Smooth muscle cell (in vitro differentiated cells): Measurements from ENCODE around the gene DPP7. TPM values are rescaled to one million over a fixed set of nuclear protein-coding genes. Genes with fewer than 3 reads are reported as not detected.
"Not testable (repeated sequence)": the region's sequence is repeated elsewhere in the genome, so short reads cannot be mapped to it uniquely, and the experiment has no call there.

Experiments used
- DNase-seq: peaks from one replicate; lab custom pipeline; 2025; ENCODE audit not compliant: unreplicated experiment; lab: John Stamatoyannopoulos, UW
- H2AFZ ChIP-seq: fragments of 200-600 bp; sonication (generic); 2 replicates; pipeline ENCODE4 v1.6.0; 2016; ENCODE audit warnings: antibody characterized with exemption, low read depth, mild to moderate bottlenecking
- H3F3A ChIP-seq: fragments of 200-600 bp; sonication (generic); 2 replicates; pipeline ENCODE4 v1.6.0; 2017; ENCODE audit warnings: antibody characterized with exemption, low read depth
- H3K27ac ChIP-seq: fragments of 200-600 bp; sonication (generic); 2 replicates; pipeline ENCODE4 v1.5.1; 2016; ENCODE audit warnings: low read depth, mild to moderate bottlenecking
- H3K27me3 ChIP-seq: fragments of 200-600 bp; sonication (generic); 2 replicates; pipeline ENCODE4 v1.6.1; 2016; ENCODE audit warnings: low read depth, mild to moderate bottlenecking
- H3K36me3 ChIP-seq: fragments of 200-600 bp; sonication (generic); 2 replicates; pipeline ENCODE4 v1.5.1; 2016; ENCODE audit warnings: low read depth
- H3K4me1 ChIP-seq: fragments of 200-600 bp; sonication (generic); 2 replicates; pipeline ENCODE4 v1.5.1; 2016; ENCODE audit warnings: low read depth
- H3K4me2 ChIP-seq: fragments of 200-600 bp; sonication (generic); 2 replicates; pipeline ENCODE4 v1.6.0; 2016; ENCODE audit warnings: mild to moderate bottlenecking
- H3K4me3 ChIP-seq: fragments of 200-600 bp; sonication (generic); 2 replicates; pipeline ENCODE4 v1.5.1; 2016; ENCODE audit warnings: mild to moderate bottlenecking
- H3K79me2 ChIP-seq: fragments of 200-600 bp; sonication (generic); 2 replicates; pipeline ENCODE4 v1.6.0; 2016; ENCODE audit warnings: low read depth, mild to moderate bottlenecking
- H3K9ac ChIP-seq: fragments of 200-600 bp; sonication (generic); 2 replicates; pipeline ENCODE4 v1.6.0; 2016; ENCODE audit warnings: low read depth
- H3K9me3 ChIP-seq: fragments of 200-600 bp; sonication (generic); replicated peaks from 2 replicates; pipeline ENCODE4 v1.5.1; 2016; ENCODE audit warnings: low read depth
- H4K20me1 ChIP-seq: fragments of 200-600 bp; sonication (generic); 2 replicates; pipeline ENCODE4 v1.6.0; 2016; ENCODE audit warnings: low read depth
- CTCF ChIP-seq: fragments of 200-600 bp; sonication (generic); IDR thresholded peaks from 2 replicates; pipeline ENCODE4 v1.5.1; 2017; ENCODE audit warnings: borderline replicate concordance, mild to moderate bottlenecking, antibody characterized with exemption; ENCODE audit not compliant: insufficient read depth, poor library complexity, severe bottlenecking
- WGBS: methylation state at CpG from one replicate; pipeline ENCODE4 v1.1.7; 2016; ENCODE audit warnings: low lambda C conversion rate; 5-methylcytosine and 5-hydroxymethylcytosine counted together
- polyA plus RNA-seq: library from polyadenylated mRNA; unstranded; fragments of >200 nt; fragmentation: Nextera tagmentation; extraction: Ambion mirVana; gene quantifications from 2 replicates; pipeline ENCODE4 v1.2.1, GENCODE V29; 2016
- total RNA-seq: library from RNA; depleted of rRNA; stranded (reverse); fragments of >200 nt; gene quantifications from 2 replicates; pipeline ENCODE4 v1.2.3, GENCODE V29; 2014

DPP7 gene
- total and polyA plus RNA-seq, 2 experiments from 2014 or later: 51.4 to 170 TPM

DNA sequence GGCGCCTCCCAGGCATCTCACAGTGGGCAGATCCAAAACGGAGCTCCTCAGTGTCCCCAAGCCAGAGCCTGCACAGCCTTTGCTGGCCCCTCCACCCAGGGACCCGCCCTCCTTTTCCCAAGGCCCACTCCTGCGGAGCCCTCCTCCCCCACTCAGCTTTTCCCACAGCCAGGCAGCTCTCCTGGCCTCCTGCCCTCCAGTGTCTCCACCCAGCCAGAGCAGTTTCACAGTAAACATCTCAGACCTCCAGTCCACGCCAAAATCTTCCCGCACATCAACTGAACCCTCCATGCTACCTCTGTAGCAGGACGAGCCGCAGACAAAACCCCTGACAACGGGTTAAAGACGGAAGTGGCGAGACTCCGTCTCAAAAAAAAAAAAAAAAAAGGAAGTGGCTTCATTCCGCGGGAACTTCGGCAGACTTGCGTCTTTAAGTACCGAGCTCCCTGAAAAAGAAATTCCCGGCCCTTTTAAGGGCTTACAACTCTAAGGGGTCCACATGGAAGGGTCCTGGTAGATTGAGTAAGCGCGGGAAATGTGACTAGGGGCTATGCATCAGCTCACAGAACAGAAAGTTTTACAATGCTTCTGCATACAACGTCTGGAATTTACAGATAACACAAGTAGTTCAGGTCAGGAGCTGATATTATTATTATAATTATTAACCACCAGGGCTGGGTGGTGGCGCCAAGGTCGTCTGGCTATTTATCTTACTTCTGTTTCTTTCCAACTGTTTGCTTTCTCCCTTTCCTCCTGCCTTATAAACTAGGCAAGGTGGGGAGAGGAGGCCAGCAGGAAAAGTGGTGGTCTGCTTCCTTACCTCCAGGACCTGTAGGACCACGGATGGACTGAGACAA is 13.0 kb upstream of the DPP7 start:
- Histone ChIP-seq H3K79me2 (peaks cover 24% of the 10 kb centered on the region), H3K36me3 (no peaks in the 10 kb centered on the region), H3K4me1 (peaks cover 5% of the 10 kb centered on the region), H3K4me3 (peak overlapping the region; percentile 79), H3K27ac (no peak overlapping the region), H3K9ac (no peak overlapping the region), H3K27me3 (no peaks in the 10 kb centered on the region), H3K9me3 (no peaks in the 10 kb centered on the region), H3K4me2 (no peak overlapping the region), H2AFZ (no peak overlapping the region), H3F3A (no peaks in the 10 kb centered on the region), H4K20me1 (peaks cover 24% of the 10 kb centered on the region)
- 85% methylated on average over 24 of the region's 24 CpGs for WGBS
- TF ChIP-seq CTCF: no peak
- no peak for DNase-seq

DNA sequence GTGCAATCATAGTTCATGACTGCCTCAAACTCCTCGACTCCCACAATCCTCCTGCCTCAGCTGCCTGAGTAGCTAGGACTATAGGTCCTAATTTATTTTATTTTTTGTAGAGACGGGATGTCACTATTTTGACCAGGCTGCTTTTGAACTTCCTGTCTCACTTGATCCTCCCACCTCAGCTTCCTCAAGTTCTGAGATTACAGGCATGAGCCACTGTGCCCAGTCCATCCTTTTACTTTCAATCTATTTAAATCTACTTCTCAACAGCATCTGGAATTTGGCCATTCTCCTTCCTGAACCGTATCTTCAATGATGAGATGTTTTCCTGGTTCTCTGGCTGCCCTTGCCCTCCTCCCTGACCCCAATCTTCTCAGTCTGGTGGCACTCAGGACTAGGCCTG is 12.3 kb upstream of the DPP7 start:
- Histone ChIP-seq H3K27me3 (no peaks in the 10 kb centered on the region), H3K4me2 (no peak overlapping the region), H4K20me1 (peaks cover 24% of the 10 kb centered on the region), H3K79me2 (peaks cover 24% of the 10 kb centered on the region), H3F3A (no peaks in the 10 kb centered on the region), H3K9me3 (no peaks in the 10 kb centered on the region), H3K4me1 (peaks cover 5% of the 10 kb centered on the region), H3K36me3 (no peaks in the 10 kb centered on the region), H3K4me3 (no peak overlapping the region), H2AFZ (no peak overlapping the region), H3K27ac (no peak overlapping the region), H3K9ac (no peak overlapping the region)
- TF ChIP-seq CTCF: no peak
- WGBS: 93% methylated on average over 3 of the region's 3 CpGs
- no peak for DNase-seq

DNA sequence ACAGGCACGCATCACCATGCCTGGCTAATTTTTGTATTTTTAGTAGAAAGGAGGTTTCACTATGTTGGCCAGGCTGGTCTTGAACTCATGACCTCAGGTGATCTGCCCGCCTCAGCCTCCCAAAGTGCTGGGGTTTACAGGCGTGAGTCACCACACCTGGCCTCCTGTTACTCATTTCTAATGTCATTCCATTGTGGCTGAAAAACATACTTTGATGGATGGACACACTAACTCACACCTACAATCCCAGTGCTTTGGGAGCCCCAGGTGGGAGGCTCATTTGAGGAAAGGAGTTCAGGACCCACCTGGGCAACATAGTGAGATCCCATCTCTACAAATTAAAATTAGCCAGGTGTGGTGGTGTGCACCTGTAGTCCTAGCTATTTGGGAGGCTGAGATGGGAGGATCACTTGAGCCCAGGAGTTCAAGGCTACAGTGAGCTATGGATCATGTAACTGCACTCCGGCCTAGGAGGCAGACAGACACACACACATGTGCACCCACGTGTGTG is 9.5 kb upstream of the DPP7 start:
- H3K36me3 ChIP-seq, DNase-seq, H2AFZ ChIP-seq, H3K27ac ChIP-seq, H3K4me3 ChIP-seq, H3K27me3 ChIP-seq, H3K9ac ChIP-seq, H3K9me3 ChIP-seq, H3K4me1 ChIP-seq, H3F3A ChIP-seq, H3K4me2 ChIP-seq: not testable (repeated sequence)
- Histone ChIP-seq H3K79me2 (peaks cover 24% of the 10 kb centered on the region), H4K20me1 (peaks cover 24% of the 10 kb centered on the region)
- 94% methylated on average over 5 of the region's 5 CpGs for WGBS

DNA sequence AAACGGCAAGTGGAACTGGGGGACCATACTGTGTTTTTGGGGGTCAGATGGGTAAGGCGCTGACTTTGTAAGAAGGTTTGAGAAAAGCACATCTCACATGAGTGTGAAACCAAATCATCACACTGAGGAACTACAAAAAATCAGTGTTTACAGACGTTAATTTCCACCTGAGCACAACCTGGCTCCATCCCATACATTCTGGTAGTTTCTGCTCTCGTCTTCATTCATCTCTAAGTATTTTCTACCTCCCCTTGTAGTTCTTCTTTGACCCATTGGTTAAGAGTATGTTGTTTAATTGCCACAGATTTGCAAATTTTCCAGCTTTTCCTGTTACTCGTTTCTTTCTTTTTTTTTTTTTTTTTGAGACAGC is 8.9 kb upstream of the DPP7 start:
- Histone ChIP-seq H3K36me3 (no peaks in the 10 kb centered on the region), H3K4me3 (no peak overlapping the region), H3K27ac (no peak overlapping the region), H3F3A (no peaks in the 10 kb centered on the region), H4K20me1 (peaks cover 24% of the 10 kb centered on the region), H2AFZ (no peak overlapping the region), H3K4me2 (no peak overlapping the region), H3K27me3 (no peaks in the 10 kb centered on the region), H3K9me3 (no peaks in the 10 kb centered on the region), H3K79me2 (peaks cover 21% of the 10 kb centered on the region), H3K9ac (no peak overlapping the region), H3K4me1 (peaks cover 3% of the 10 kb centered on the region)
- 93% methylated on average over 5 of the region's 5 CpGs for WGBS
- TF ChIP-seq CTCF: no peak
- no peak for DNase-seq

DNA sequence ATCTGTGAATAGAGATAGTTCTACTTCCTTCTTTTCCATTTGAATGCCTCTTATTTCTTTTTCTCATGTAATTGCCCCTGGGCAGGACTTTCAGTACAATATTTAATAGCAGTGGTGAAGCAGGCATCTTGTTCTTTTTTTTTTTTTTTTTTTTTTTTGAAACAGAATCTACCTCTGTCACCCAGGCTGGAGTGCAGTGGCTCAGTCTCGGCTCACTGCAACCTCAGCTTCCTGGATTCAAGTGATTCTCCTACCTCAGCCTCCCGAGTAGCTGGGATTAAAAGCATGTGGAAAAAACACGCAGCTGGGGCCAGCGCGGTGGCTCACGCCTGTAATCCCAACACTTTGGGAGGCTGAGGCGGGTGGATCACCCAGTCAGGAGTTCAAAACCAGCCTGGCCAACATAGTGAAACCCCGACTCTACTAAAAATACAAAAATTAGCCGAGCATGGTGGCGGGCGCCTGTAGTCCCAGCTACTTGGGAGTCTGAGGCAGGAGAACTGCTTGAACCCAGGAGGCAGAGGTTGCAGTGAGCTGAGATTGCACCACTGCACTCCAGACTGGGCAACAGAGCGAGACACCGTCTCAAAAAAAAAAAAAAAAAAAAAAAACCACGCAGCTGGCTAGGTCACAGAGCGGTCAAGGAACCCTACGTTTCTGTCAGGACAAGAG is 8.4 kb upstream of the DPP7 start:
- H3K27ac ChIP-seq, H3K4me1 ChIP-seq, H3K9ac ChIP-seq, H3K27me3 ChIP-seq, H3K36me3 ChIP-seq, H3F3A ChIP-seq, DNase-seq, H3K4me2 ChIP-seq, H3K9me3 ChIP-seq, H2AFZ ChIP-seq, H3K4me3 ChIP-seq: not testable (repeated sequence)
- Histone ChIP-seq H3K79me2 (peaks cover 16% of the 10 kb centered on the region), H4K20me1 (peaks cover 24% of the 10 kb centered on the region)
- 95% methylated on average over 16 of the region's 16 CpGs for WGBS
